CD14-positive monocyte (primary cell): ENCODE data around the gene PPP1R1C. TPM values are rescaled to one million over a fixed set of nuclear protein-coding genes. Genes with fewer than 3 reads are reported as not detected.

Source experiments
- DNase-seq, 3 donors: peaks; one replicate each; pipeline ENCODE4 v3.0.0-alpha.2; 2011 to 2022
- H2AFZ ChIP-seq: 2 replicates; pipeline ENCODE4 v1.6.0; 2012; ENCODE audit warnings: mild to moderate bottlenecking, low read depth, low read length, inconsistent platforms; ENCODE audit not compliant: insufficient read depth, poor library complexity, severe bottlenecking
- H3K27ac ChIP-seq, 2 donors: 1 replicate in 1 of 2; 2 replicates in 1 of 2; pipeline ENCODE4 v1.5.1; 2012 to 2013; ENCODE audit warnings: low read length in 2 of 2, control low read depth in 1 of 2, inconsistent platforms in 1 of 2, low read depth in 1 of 2, mild to moderate bottlenecking in 1 of 2
- H3K27me3 ChIP-seq, 2 donors: one replicate each; pipeline versions ENCODE4 v1.6.0 to v1.6.1; 2011 to 2013; ENCODE audit warnings: low read length in 2 of 2; ENCODE audit not compliant: control insufficient read depth in 2 of 2, insufficient read depth in 2 of 2
- H3K36me3 ChIP-seq, 2 donors: replicated peaks in 1 of 2; 1 replicate in 1 of 2; 2 replicates in 1 of 2; pipeline versions ENCODE4 v1.5.1 to v1.6.1; 2012 to 2013; ENCODE audit warnings: low read length in 2 of 2, control low read depth in 1 of 2, inconsistent platforms in 1 of 2, mild to moderate bottlenecking in 1 of 2; ENCODE audit not compliant: insufficient read depth in 2 of 2, control insufficient read depth in 1 of 2
- H3K4me1 ChIP-seq, 2 donors: 1 replicate in 1 of 2; 2 replicates in 1 of 2; pipeline versions ENCODE4 v1.5.1 to v1.6.1; 2012 to 2013; ENCODE audit warnings: low read length in 2 of 2, control low read depth in 1 of 2, inconsistent platforms in 1 of 2, mild to moderate bottlenecking in 1 of 2, moderate library complexity in 1 of 2; ENCODE audit not compliant: insufficient read depth in 2 of 2, control insufficient read depth in 1 of 2
- H3K4me2 ChIP-seq: replicated peaks from 2 replicates; pipeline ENCODE3; 2012; ENCODE audit warnings: low read length, moderate library complexity, mild to moderate bottlenecking; ENCODE audit not compliant: poor library complexity, severe bottlenecking; ENCODE audit errors: extremely low read depth
- H3K4me3 ChIP-seq, 3 experiments: fragments of 200-600 bp in 1 of 3; sonication (generic) in 1 of 3; replicated peaks in 1 of 3; 1 replicate in 2 of 3; 2 replicates in 1 of 3; pipeline ENCODE4 v1.5.1; 2011 to 2013; ENCODE audit warnings: low read length in 3 of 3, mild to moderate bottlenecking in 3 of 3, control low read depth in 2 of 3, low read depth in 2 of 3, inconsistent platforms in 1 of 3, moderate library complexity in 1 of 3
- H3K79me2 ChIP-seq: 2 replicates; pipeline ENCODE4 v1.6.0; 2012; ENCODE audit warnings: mild to moderate bottlenecking, control low read depth, inconsistent platforms, low read length, moderate library complexity; ENCODE audit not compliant: insufficient read depth
- H3K9ac ChIP-seq: 2 replicates; pipeline ENCODE4 v1.6.0; 2017; ENCODE audit warnings: low read length, mild to moderate bottlenecking; ENCODE audit not compliant: insufficient read depth, poor library complexity, severe bottlenecking
- H3K9me3 ChIP-seq, 2 donors: replicated peaks in 1 of 2; 1 replicate in 1 of 2; 2 replicates in 1 of 2; pipeline versions ENCODE4 v1.5.1 to v1.6.1; 2012 to 2013; ENCODE audit warnings: low read length in 2 of 2, control low read depth in 1 of 2; ENCODE audit not compliant: control insufficient read depth in 1 of 2, insufficient read depth in 1 of 2
- H4K20me1 ChIP-seq: 2 replicates; pipeline ENCODE4 v1.6.0; 2012; ENCODE audit warnings: mild to moderate bottlenecking, low read length, control low read depth, moderate library complexity; ENCODE audit not compliant: insufficient read depth
- H3K27ac Mint-ChIP-seq, 7 donors: one replicate each; pipeline ENCODE4 v1.8.0; 2020; ENCODE audit warnings: mild to moderate bottlenecking in 7 of 7, mixed read lengths in 7 of 7, moderate library complexity in 6 of 7, inconsistent platforms in 2 of 7
- H3K27me3 Mint-ChIP-seq, 3 donors: one replicate each; pipeline ENCODE4 v1.8.0; 2021 to 2022; ENCODE audit warnings: low read depth in 3 of 3, mild to moderate bottlenecking in 3 of 3, mixed read lengths in 3 of 3, moderate library complexity in 3 of 3, inconsistent platforms in 1 of 3
- H3K36me3 Mint-ChIP-seq, 2 donors: one replicate each; pipeline ENCODE4 v1.8.0; 2020; ENCODE audit warnings: mixed read lengths in 2 of 2, inconsistent platforms in 1 of 2, mild to moderate bottlenecking in 1 of 2
- H3K4me1 Mint-ChIP-seq: one replicate; pipeline ENCODE4 v1.8.0; 2020; ENCODE audit warnings: mild to moderate bottlenecking, mixed read lengths
- H3K4me3 Mint-ChIP-seq, 2 donors: one replicate each; pipeline ENCODE4 v1.8.0; 2020; ENCODE audit warnings: mild to moderate bottlenecking in 2 of 2, mixed read lengths in 2 of 2, moderate library complexity in 1 of 2
- H3K9me3 Mint-ChIP-seq, 7 donors: one replicate each; pipeline ENCODE4 v1.8.0; 2020 to 2022; ENCODE audit warnings: mixed read lengths in 7 of 7, mild to moderate bottlenecking in 6 of 7, moderate library complexity in 6 of 7, inconsistent platforms in 2 of 7
- WGBS: methylation state at CpG from one replicate; pipeline ENCODE4 v1.1.5; 2013; ENCODE audit warnings: missing lambda C conversion rate; ENCODE audit not compliant: insufficient coverage; 5-methylcytosine and 5-hydroxymethylcytosine counted together
- intact Hi-C, 2 donors: fragments of 100-400 bp; cut with micrococcal nuclease; formaldehyde crosslinking; loops; one replicate each; pipeline versions ENCODE4 v1.15.0 to v1.15.1; 2023
- polyA plus RNA-seq, 3 donors: library from polyadenylated mRNA; depleted of rRNA in 1 of 3; unstranded in 2 of 3; stranded (reverse) in 1 of 3; fragments of 300-500 nt in 2 of 3; fragments of >200 nt in 1 of 3; fragmentation: Illumina TruSeq in 2 of 3; gene quantifications; 1 replicate in 2 of 3; 2 replicates in 1 of 3; pipeline ENCODE4 v1.2.3, GENCODE V29; 2012 to 2021
- TF ChIP-seq, protein P1 (sequence below): fragments of 200-600 bp; IDR thresholded peaks from one replicate; pipeline ENCODE4 v1.8.0; 2022; ENCODE audit warnings: antibody characterized with exemption, mild to moderate bottlenecking

PPP1R1C gene
- polyA plus RNA-seq, 3 donors: not detected

DNA sequence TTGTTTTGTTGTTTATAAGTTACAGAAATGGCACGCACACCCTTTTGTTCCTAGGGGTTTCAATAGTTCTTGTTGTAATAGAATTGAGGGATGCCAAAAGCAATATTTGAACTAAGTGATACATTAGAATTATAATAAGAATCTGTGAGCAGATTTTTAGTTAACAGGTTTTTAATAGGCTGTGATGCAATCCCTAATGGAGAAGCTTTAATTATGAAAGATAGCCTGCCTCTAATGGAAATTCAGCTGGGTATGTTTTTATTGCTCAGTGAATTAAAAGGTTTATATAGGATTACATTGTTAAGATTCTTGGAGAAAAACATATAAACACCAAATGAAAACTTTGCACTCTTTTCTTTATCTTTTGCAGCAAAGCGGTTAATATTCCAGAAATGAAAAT is 131.1 kb downstream of the PPP1R1C start:
- H3K4me3 Mint-ChIP-seq: no peak overlapping the region
- Histone ChIP-seq H2AFZ (no peak overlapping the region), H3K9ac (no peak overlapping the region), H3K4me3 (no peak overlapping the region), H3K36me3 (no peaks in the 10 kb centered on the region), H3K4me2 (no peak overlapping the region), H3K79me2 (no peaks in the 10 kb centered on the region), H3K27me3 (no peaks in the 10 kb centered on the region), H3K27ac (no peak overlapping the region), H3K9me3 (no peaks in the 10 kb centered on the region), H4K20me1 (no peaks in the 10 kb centered on the region), H3K4me1 (no peaks in the 10 kb centered on the region)
- intact Hi-C loops: no loop called here
- DNase-seq: no peak
- no CpG with 5 or more reads among the region's 2 CpGs for WGBS
- peaks cover 0 to 3% (median 0%) of the 10 kb centered on the region in 7 donors for H3K9me3 Mint-ChIP-seq
- H3K27me3 Mint-ChIP-seq: peaks cover 2 to 3% (median 2%) of the 10 kb centered on the region in 3 donors
- no peak overlapping the region for H3K27ac Mint-ChIP-seq
- TF ChIP-seq, protein P1, sequence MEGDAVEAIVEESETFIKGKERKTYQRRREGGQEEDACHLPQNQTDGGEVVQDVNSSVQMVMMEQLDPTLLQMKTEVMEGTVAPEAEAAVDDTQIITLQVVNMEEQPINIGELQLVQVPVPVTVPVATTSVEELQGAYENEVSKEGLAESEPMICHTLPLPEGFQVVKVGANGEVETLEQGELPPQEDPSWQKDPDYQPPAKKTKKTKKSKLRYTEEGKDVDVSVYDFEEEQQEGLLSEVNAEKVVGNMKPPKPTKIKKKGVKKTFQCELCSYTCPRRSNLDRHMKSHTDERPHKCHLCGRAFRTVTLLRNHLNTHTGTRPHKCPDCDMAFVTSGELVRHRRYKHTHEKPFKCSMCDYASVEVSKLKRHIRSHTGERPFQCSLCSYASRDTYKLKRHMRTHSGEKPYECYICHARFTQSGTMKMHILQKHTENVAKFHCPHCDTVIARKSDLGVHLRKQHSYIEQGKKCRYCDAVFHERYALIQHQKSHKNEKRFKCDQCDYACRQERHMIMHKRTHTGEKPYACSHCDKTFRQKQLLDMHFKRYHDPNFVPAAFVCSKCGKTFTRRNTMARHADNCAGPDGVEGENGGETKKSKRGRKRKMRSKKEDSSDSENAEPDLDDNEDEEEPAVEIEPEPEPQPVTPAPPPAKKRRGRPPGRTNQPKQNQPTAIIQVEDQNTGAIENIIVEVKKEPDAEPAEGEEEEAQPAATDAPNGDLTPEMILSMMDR: no peak
- no peaks in the 10 kb centered on the region for H3K4me1 Mint-ChIP-seq
- no peaks in the 10 kb centered on the region for H3K36me3 Mint-ChIP-seq

DNA sequence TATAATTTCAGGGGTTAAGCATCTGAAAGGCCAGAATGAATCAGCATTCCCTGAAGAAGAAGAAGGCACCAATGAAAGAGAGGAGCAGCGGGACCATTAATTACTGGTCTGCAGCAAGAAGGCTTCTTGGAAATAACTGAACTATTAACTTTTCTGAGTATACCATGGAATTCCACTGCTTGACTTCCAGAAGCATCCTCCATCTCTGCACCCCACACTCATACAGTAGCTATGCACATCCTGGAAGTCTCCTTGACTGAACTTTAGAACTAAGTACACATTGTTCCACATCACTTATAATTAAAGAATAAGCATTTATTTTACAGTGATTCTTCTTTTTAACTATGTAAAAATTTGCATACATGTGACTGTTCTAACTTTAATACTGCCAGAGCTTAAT is 131.5 kb downstream of the PPP1R1C start:
- no peaks in the 10 kb centered on the region for H3K4me1 ChIP-seq
- no peaks in the 10 kb centered on the region for H3K27me3 ChIP-seq
- no peak overlapping the region for H3K4me2 ChIP-seq
- no peaks in the 10 kb centered on the region for H3K9me3 ChIP-seq
- WGBS: no CpG with 5 or more reads among the region's 1 CpG
- Mint-ChIP-seq H3K36me3 (no peaks in the 10 kb centered on the region), H3K27ac (no peak overlapping the region), H3K9me3 (peaks cover 0 to 4% (median 0%) of the 10 kb centered on the region in 7 donors), H3K4me1 (no peaks in the 10 kb centered on the region), H3K27me3 (peaks cover 0 to 3% (median 2%) of the 10 kb centered on the region in 3 donors), H3K4me3 (no peak overlapping the region)
- H2AFZ ChIP-seq: no peak overlapping the region
- intact Hi-C loops: no loop called here
- H3K36me3 ChIP-seq: no peaks in the 10 kb centered on the region
- TF ChIP-seq, protein P1: no peak
- no peaks in the 10 kb centered on the region for H4K20me1 ChIP-seq
- no peak for DNase-seq
- no peak overlapping the region for H3K9ac ChIP-seq
- no peak overlapping the region for H3K4me3 ChIP-seq
- no peaks in the 10 kb centered on the region for H3K79me2 ChIP-seq
- H3K27ac ChIP-seq: no peak overlapping the region
